Mammary epithelial cell (primary cell): Measurements from ENCODE around the gene FABP6.

Experiments used
- CTCF ChIP-seq, 2 donors: IDR thresholded peaks in 1 of 2; conservative IDR thresholded peaks in 1 of 2; 2 replicates each; pipeline ENCODE4 v1.5.1; 2011 to 2012; ENCODE audit warnings: inconsistent platforms in 2 of 2, low read length in 2 of 2, mild to moderate bottlenecking in 2 of 2, control low read depth in 1 of 2, low read depth in 1 of 2; ENCODE audit not compliant: insufficient read depth in 1 of 2; ENCODE audit errors: extremely low read depth in 1 of 2
- EZH2 ChIP-seq: IDR thresholded peaks from 2 replicates; pipeline ENCODE4 v1.6.1; 2012; ENCODE audit warnings: low read length, inconsistent platforms, borderline replicate concordance

- TF ChIP-seq EZH2 (no peak), CTCF (conservative IDR thresholded peaks at IDR 0.05 in 1 of 2, IDR thresholded peaks at IDR 0.05 in 1 of 2; ENCODE audit: extremely low read depth in 1 of 2, insufficient read depth in 1 of 2, low read depth in 1 of 2, low read length in 2 of 2) (no peak)
Observed at GRCh38 chr5:160271836-160272235, 42.5 kb downstream of the FABP6 start.
